Breast epithelium (tissue), 3 donors: Measurements from ENCODE around the gene TRIM24.
"Not testable (repeated sequence)": the region's sequence is repeated elsewhere in the genome, so short reads cannot be mapped to it uniquely, and the experiment has no call there.

Experiments used
- CTCF ChIP-seq, 3 donors: fragments of 450-650 bp; IDR thresholded peaks; one replicate each; pipeline ENCODE4 v1.5.1; 2016 to 2017; ENCODE audit warnings: antibody characterized with exemption in 3 of 3, mild to moderate bottlenecking in 3 of 3, moderate library complexity in 3 of 3
- POLR2A ChIP-seq: fragments of 450-650 bp; IDR thresholded peaks from one replicate; pipeline ENCODE4 v1.6.1; 2016; ENCODE audit warnings: antibody characterized with exemption, mild to moderate bottlenecking, moderate library complexity
- POLR2AphosphoS5 ChIP-seq, 3 donors: sonication (generic); formaldehyde crosslinking; IDR thresholded peaks; one replicate each; pipeline ENCODE4 v1.6.1; 2017; ENCODE audit warnings: antibody characterized with exemption in 3 of 3

- not testable (repeated sequence) for TF ChIP-seq CTCF (IDR thresholded peaks at IDR 0.05); POLR2A; POLR2AphosphoS5 (IDR thresholded peaks at IDR 0.05)
Measured at GRCh38 chr7:138536833-138537232, 76.8 kb downstream of the TRIM24 start.
